HEK293 (cell line): ENCODE results near the gene OLFM2.

Experiments used
- CTCF ChIA-PET: fragments of 350-600 bp; formaldehyde crosslinking; extraction: SDS; loops from one replicate; lab custom pipeline; 2021; ENCODE audit warnings: antibody characterized with exemption; lab: Yijun Ruan, JAX
- POLR2A ChIA-PET: fragments of 300-600 bp; formaldehyde crosslinking; extraction: SDS; loops from one replicate; lab custom pipeline; 2020; ENCODE audit warnings: antibody characterized with exemption, inconsistent platforms; lab: Yijun Ruan, JAX
- H3K27ac ChIP-seq: fragments of 200-500 bp; sonication (Bioruptor generic); 2 replicates; pipeline ENCODE4 v1.5.1; 2014; ENCODE audit warnings: low read depth, low read length, control low read depth, inconsistent platforms; ENCODE audit errors: extremely low read depth
- H3K36me3 ChIP-seq, 2 experiments: fragments of 200-500 bp in 1 of 2; sonication (Bioruptor generic) in 1 of 2; 1 replicate in 1 of 2; 2 replicates in 1 of 2; pipeline ENCODE4 v1.5.1; 2014 to 2017; ENCODE audit warnings: inconsistent platforms in 2 of 2, low read length in 2 of 2; ENCODE audit not compliant: control insufficient read depth in 2 of 2, insufficient read depth in 1 of 2
- H3K4me1 ChIP-seq: fragments of 200-500 bp; sonication (Bioruptor generic); 2 replicates; pipeline ENCODE4 v1.5.1; 2014; ENCODE audit warnings: mild to moderate bottlenecking, low read length, inconsistent platforms; ENCODE audit not compliant: control insufficient read depth, insufficient read depth
- H3K4me3 ChIP-seq: 2 replicates; pipeline ENCODE4 v1.5.1; 2011; ENCODE audit warnings: low read depth, mild to moderate bottlenecking, control low read depth, low read length, moderate library complexity
- H3K9me3 ChIP-seq: fragments of 200-500 bp; sonication (Bioruptor generic); 2 replicates; pipeline ENCODE4 v1.5.1; 2014; ENCODE audit warnings: low read depth, low read length, inconsistent platforms; ENCODE audit not compliant: control insufficient read depth, insufficient read depth
- HOXA7 ChIP-seq: sonication (generic); formaldehyde crosslinking; IDR thresholded peaks from 2 replicates; pipeline ENCODE4 v1.8.1; 2022; ENCODE audit warnings: missing genetic modification reagents, borderline replicate concordance
- MYNN ChIP-seq: fragments of 450-650 bp; formaldehyde crosslinking; IDR thresholded peaks from 2 replicates; pipeline ENCODE4 v1.5.1; 2016; ENCODE audit warnings: missing biosample characterization, missing genetic modification characterization, borderline replicate concordance
- WT1 ChIP-seq: fragments of 450-650 bp; formaldehyde crosslinking; IDR thresholded peaks from 2 replicates; pipeline ENCODE4 v1.5.1; 2016; ENCODE audit warnings: missing biosample characterization, missing genetic modification characterization
- ZBTB8A ChIP-seq: fragments of 450-650 bp; formaldehyde crosslinking; IDR thresholded peaks from 2 replicates; pipeline ENCODE4 v1.5.1; 2016; ENCODE audit warnings: missing biosample characterization, missing genetic modification characterization
- ZNF138 ChIP-seq: fragments of 450-650 bp; formaldehyde crosslinking; IDR thresholded peaks from 2 replicates; pipeline ENCODE4 v1.5.1; 2016; ENCODE audit warnings: missing biosample characterization, missing genetic modification characterization, borderline replicate concordance
- ZNF214 ChIP-seq: fragments of 450-650 bp; formaldehyde crosslinking; IDR thresholded peaks from 2 replicates; pipeline ENCODE4 v1.5.1; 2017; ENCODE audit warnings: missing biosample characterization, mild to moderate bottlenecking, missing genetic modification characterization, borderline replicate concordance
- ZNF366 ChIP-seq: fragments of 450-650 bp; formaldehyde crosslinking; conservative IDR thresholded peaks from 2 replicates; pipeline ENCODE4 v1.5.1; 2016; ENCODE audit warnings: missing biosample characterization, missing genetic modification characterization
- ZNF394 ChIP-seq: fragments of 450-650 bp; formaldehyde crosslinking; IDR thresholded peaks from 2 replicates; pipeline ENCODE4 v1.5.1; 2016; ENCODE audit warnings: missing biosample characterization, missing genetic modification characterization, mild to moderate bottlenecking, moderate library complexity, borderline replicate concordance
- ZNF423 ChIP-seq: fragments of 450-650 bp; formaldehyde crosslinking; IDR thresholded peaks from 2 replicates; pipeline ENCODE4 v1.5.1; 2016; ENCODE audit warnings: missing biosample characterization, missing genetic modification characterization
- ZNF555 ChIP-seq: fragments of 450-650 bp; formaldehyde crosslinking; conservative IDR thresholded peaks from 2 replicates; pipeline ENCODE4 v1.5.1; 2017; ENCODE audit warnings: missing biosample characterization, mild to moderate bottlenecking, missing genetic modification characterization, inconsistent platforms
- ZNF626 ChIP-seq: fragments of 450-650 bp; sonication (Bioruptor Pico); formaldehyde crosslinking; IDR thresholded peaks from 2 replicates; pipeline ENCODE4 v1.5.1; 2018; ENCODE audit warnings: missing biosample characterization, missing genetic modification characterization, inconsistent platforms
- ZNF837 ChIP-seq: fragments of 450-650 bp; formaldehyde crosslinking; IDR thresholded peaks from 2 replicates; pipeline ENCODE4 v1.5.1; 2016; ENCODE audit warnings: missing biosample characterization, missing genetic modification characterization
- ZSCAN23 ChIP-seq: fragments of 450-650 bp; formaldehyde crosslinking; IDR thresholded peaks from 2 replicates; pipeline ENCODE4 v1.5.1; 2016; ENCODE audit warnings: missing biosample characterization, missing genetic modification characterization
- TF ChIP-seq, protein P1 (sequence below): fragments of 450-650 bp; formaldehyde crosslinking; IDR thresholded peaks from 2 replicates; pipeline ENCODE4 v1.5.1; 2016; ENCODE audit warnings: missing biosample characterization, missing genetic modification characterization
- TF ChIP-seq, protein P2 (sequence below): fragments of 450-650 bp; formaldehyde crosslinking; IDR thresholded peaks from 2 replicates; pipeline ENCODE4 v1.5.1; 2016; ENCODE audit warnings: missing biosample characterization, missing genetic modification characterization, borderline replicate concordance
- TF ChIP-seq, protein P3 (sequence below): fragments of 450-650 bp; formaldehyde crosslinking; IDR thresholded peaks from 2 replicates; pipeline ENCODE4 v1.5.1; 2016; ENCODE audit warnings: missing biosample characterization, missing genetic modification characterization
- TF ChIP-seq, protein P4 (sequence below): fragments of 450-650 bp; formaldehyde crosslinking; IDR thresholded peaks from 2 replicates; pipeline ENCODE4 v1.5.1; 2016; ENCODE audit warnings: missing biosample characterization, missing genetic modification characterization

The OLFM2 gene

DNA sequence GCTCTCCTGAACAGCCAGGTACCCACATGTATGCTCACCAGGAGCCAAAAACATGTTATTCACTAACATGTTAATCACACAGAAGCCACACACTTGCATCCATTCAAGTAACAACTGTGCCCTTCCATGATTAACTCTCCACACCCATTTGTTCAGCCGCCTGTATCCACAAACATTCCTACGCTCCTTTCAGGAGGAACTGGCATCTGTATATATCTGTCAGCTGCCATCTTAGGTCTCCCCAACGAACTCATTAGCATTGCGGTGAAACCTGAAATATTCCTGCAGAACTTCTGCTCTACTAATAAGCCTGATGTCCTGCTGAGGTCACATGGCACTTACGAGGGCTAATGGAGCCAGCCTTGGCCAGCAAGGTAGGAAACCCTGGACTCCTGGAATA, 33.0 kb downstream of the OLFM2 start (continued):
- TF ChIP-seq ZNF837 (tag by site-specific recombination) (no peak), ZNF138 (tag by site-specific recombination) (no peak), ZNF214 (tag by site-specific recombination) (no peak), ZNF423 (no peak), MYNN (tag by site-specific recombination) (no peak)
- TF ChIP-seq, protein P1, sequence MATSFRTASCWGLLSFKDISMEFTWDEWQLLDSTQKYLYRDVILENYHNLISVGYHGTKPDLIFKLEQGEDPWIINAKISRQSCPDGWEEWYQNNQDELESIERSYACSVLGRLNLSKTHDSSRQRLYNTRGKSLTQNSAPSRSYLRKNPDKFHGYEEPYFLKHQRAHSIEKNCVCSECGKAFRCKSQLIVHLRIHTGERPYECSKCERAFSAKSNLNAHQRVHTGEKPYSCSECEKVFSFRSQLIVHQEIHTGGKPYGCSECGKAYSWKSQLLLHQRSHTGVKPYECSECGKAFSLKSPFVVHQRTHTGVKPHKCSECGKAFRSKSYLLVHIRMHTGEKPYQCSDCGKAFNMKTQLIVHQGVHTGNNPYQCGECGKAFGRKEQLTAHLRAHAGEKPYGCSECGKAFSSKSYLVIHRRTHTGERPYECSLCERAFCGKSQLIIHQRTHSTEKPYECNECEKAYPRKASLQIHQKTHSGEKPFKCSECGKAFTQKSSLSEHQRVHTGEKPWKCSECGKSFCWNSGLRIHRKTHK (tag by site-specific recombination) = no peak

DNA sequence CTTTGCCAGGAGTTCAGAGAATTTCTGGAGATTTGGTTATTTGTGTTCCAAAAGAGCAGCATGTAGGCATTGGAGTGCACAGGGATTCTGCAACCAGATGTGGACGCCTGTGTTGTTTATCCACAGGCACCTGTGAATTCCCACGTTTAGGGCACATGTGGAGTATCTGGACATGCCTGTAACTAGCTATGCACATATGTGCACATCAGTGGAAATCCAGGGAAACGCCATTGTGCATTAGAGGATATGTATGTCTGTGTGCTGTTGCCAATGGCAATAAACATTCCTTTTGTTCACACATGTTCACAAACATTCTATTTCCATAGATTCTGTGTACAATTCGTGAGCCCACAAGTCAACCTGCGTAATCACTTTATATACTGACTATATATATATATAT, 34.7 kb downstream of the OLFM2 start:
- no peaks in the 10 kb centered on the region for H3K4me1 ChIP-seq
- no peak overlapping the region for H3K4me3 ChIP-seq
- H3K36me3 ChIP-seq = no peaks in the 10 kb centered on the region
- TF ChIP-seq ZBTB8A (tag by site-specific recombination) (no peak), ZSCAN23 (no peak), ZNF555 (tag by site-specific recombination) (no peak), ZNF394 (no peak), ZNF626 (tag by site-specific recombination) (no peak), HOXA7 (CRISPR knock-in tag) (no peak)
- TF ChIP-seq, protein P2, sequence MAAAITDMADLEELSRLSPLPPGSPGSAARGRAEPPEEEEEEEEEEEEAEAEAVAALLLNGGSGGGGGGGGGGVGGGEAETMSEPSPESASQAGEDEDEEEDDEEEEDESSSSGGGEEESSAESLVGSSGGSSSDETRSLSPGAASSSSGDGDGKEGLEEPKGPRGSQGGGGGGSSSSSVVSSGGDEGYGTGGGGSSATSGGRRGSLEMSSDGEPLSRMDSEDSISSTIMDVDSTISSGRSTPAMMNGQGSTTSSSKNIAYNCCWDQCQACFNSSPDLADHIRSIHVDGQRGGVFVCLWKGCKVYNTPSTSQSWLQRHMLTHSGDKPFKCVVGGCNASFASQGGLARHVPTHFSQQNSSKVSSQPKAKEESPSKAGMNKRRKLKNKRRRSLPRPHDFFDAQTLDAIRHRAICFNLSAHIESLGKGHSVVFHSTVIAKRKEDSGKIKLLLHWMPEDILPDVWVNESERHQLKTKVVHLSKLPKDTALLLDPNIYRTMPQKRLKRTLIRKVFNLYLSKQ (tag by site-specific recombination) = no peak
- TF ChIP-seq, protein P3, sequence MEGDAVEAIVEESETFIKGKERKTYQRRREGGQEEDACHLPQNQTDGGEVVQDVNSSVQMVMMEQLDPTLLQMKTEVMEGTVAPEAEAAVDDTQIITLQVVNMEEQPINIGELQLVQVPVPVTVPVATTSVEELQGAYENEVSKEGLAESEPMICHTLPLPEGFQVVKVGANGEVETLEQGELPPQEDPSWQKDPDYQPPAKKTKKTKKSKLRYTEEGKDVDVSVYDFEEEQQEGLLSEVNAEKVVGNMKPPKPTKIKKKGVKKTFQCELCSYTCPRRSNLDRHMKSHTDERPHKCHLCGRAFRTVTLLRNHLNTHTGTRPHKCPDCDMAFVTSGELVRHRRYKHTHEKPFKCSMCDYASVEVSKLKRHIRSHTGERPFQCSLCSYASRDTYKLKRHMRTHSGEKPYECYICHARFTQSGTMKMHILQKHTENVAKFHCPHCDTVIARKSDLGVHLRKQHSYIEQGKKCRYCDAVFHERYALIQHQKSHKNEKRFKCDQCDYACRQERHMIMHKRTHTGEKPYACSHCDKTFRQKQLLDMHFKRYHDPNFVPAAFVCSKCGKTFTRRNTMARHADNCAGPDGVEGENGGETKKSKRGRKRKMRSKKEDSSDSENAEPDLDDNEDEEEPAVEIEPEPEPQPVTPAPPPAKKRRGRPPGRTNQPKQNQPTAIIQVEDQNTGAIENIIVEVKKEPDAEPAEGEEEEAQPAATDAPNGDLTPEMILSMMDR = no peak
- TF ChIP-seq, protein P4, sequence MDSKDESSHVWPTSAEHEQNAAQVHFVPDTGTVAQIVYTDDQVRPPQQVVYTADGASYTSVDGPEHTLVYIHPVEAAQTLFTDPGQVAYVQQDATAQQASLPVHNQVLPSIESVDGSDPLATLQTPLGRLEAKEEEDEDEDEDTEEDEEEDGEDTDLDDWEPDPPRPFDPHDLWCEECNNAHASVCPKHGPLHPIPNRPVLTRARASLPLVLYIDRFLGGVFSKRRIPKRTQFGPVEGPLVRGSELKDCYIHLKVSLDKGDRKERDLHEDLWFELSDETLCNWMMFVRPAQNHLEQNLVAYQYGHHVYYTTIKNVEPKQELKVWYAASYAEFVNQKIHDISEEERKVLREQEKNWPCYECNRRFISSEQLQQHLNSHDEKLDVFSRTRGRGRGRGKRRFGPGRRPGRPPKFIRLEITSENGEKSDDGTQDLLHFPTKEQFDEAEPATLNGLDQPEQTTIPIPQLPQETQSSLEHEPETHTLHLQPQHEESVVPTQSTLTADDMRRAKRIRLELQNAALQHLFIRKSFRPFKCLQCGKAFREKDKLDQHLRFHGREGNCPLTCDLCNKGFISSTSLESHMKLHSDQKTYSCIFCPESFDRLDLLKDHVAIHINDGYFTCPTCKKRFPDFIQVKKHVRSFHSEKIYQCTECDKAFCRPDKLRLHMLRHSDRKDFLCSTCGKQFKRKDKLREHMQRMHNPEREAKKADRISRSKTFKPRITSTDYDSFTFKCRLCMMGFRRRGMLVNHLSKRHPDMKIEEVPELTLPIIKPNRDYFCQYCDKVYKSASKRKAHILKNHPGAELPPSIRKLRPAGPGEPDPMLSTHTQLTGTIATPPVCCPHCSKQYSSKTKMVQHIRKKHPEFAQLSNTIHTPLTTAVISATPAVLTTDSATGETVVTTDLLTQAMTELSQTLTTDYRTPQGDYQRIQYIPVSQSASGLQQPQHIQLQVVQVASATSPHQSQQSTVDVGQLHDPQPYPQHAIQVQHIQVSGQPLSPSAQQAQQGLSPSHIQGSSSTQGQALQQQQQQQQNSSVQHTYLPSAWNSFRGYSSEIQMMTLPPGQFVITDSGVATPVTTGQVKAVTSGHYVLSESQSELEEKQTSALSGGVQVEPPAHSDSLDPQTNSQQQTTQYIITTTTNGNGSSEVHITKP = no peak
- ChIA-PET CTCF (no interaction called here), POLR2A (no interaction called here)
- no peaks in the 10 kb centered on the region for H3K9me3 ChIP-seq
- no peak overlapping the region for H3K27ac ChIP-seq

DNA sequence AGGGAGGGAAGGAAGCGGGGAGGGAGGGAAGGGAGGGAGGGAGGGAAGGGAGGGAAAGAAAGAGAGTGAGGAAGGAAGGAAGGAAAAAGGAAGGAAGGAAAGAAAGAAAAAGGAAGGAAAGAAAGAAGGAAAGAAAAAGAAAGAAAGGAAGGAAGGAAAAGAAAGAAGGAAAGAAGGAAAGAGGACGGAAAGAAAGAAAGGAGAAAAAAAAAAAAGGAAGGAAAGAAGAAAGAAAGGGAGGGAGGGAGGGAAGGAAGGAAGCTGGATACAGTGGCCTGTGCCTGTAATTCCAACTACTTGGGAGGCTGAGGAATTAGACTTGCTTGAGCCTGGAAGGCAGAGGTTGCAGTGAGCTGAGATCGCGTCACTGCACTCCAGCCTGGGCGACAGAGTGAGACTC, 35.3 kb downstream of the OLFM2 start:
- Histone ChIP-seq H3K4me3 (no peak overlapping the region), H3K36me3 (no peaks in the 10 kb centered on the region), H3K27ac (no peak overlapping the region), H3K9me3 (no peaks in the 10 kb centered on the region), H3K4me1 (no peaks in the 10 kb centered on the region)
- ChIA-PET POLR2A (no interaction called here), CTCF (interaction anchor here (0.7 kb wide), 1 partner anchor 29 kb away, joined by 3 read pairs; no protein-coding TSS in a partner anchor)
- TF ChIP-seq ZNF366 (tag by site-specific recombination) (peak; percentile 83), WT1 (tag by site-specific recombination) (no peak)
